HepG2 (cell line): ENCODE results near the gene SEC11A. TPM values are rescaled to one million over a fixed set of nuclear protein-coding genes. Genes with fewer than 3 reads are reported as not detected.

Experiments
- KIAA2018 ChIP-seq: sonication (generic); formaldehyde crosslinking; IDR thresholded peaks from 2 replicates; pipeline ENCODE4 v1.5.0; 2020; ENCODE audit warnings: mild to moderate bottlenecking, missing genetic modification reagents, borderline replicate concordance
- MAZ ChIP-seq, 2 experiments: sonication (generic) in 1 of 2; formaldehyde crosslinking in 1 of 2; IDR thresholded peaks; 2 replicates each; pipeline versions ENCODE4 v1.5.0 to v1.6.1; 2012 to 2020; ENCODE audit warnings: low read depth in 2 of 2, mild to moderate bottlenecking in 2 of 2, borderline replicate concordance in 1 of 2, improper control_type of control experiment in 1 of 2, low read length in 1 of 2, missing genetic modification reagents in 1 of 2, moderate library complexity in 1 of 2
- THAP9 ChIP-seq: sonication (generic); formaldehyde crosslinking; IDR thresholded peaks from 2 replicates; pipeline ENCODE4; 2020; ENCODE audit warnings: missing genetic modification reagents, mild to moderate bottlenecking, borderline replicate concordance
- TOPORS ChIP-seq: sonication (generic); formaldehyde crosslinking; IDR thresholded peaks from 2 replicates; pipeline ENCODE4 v1.8.0; 2023; ENCODE audit warnings: mild to moderate bottlenecking, missing genetic modification reagents
- ZBTB1 ChIP-seq: sonication (generic); formaldehyde crosslinking; IDR thresholded peaks from 2 replicates; pipeline ENCODE4 v1.4.0; 2020; ENCODE audit warnings: missing genetic modification reagents, borderline replicate concordance
- ZFP91 ChIP-seq: sonication (generic); formaldehyde crosslinking; IDR thresholded peaks from 2 replicates; pipeline ENCODE4 v1.9.0; 2022; ENCODE audit warnings: missing genetic modification reagents, mild to moderate bottlenecking, borderline replicate concordance
- ZNF792 ChIP-seq: IDR thresholded peaks from 2 replicates; pipeline ENCODE4 v1.6.1; 2016
- polyA plus RNA-seq, 8 experiments: library from polyadenylated mRNA; depleted of rRNA in 3 of 8; stranded (reverse) in 7 of 8; unstranded in 1 of 8; fragments of >200 nt; fragmentation: Illumina TruSeq in 4 of 8; extraction: Trizol in 4 of 8; gene quantifications; 2 replicates each; pipeline versions ENCODE4 v1.2.1 to v1.2.3, GENCODE V29; 2011 to 2016; ENCODE audit warnings: low read depth in 4 of 8, missing spikeins in 1 of 8, mixed read lengths in 1 of 8; ENCODE audit not compliant: insufficient read depth in 1 of 8
- total RNA-seq, 5 experiments: library from RNA; depleted of rRNA; stranded (reverse); fragments of >200 nt; fragmentation: Illumina TruSeq; extraction: Trizol; gene quantifications; 2 replicates each; pipeline ENCODE4 v1.2.3, GENCODE V29; 2016; ENCODE audit warnings: low read depth in 1 of 5
- TF ChIP-seq, protein P1 (sequence below): sonication (generic); formaldehyde crosslinking; IDR thresholded peaks from 2 replicates; pipeline ENCODE4 v1.8.0; 2022; ENCODE audit warnings: mild to moderate bottlenecking, missing genetic modification reagents, borderline replicate concordance
- TF ChIP-seq, protein P2 (sequence below): IDR thresholded peaks from 2 replicates; pipeline ENCODE4 v1.6.1; 2016; ENCODE audit warnings: missing compliant biosample characterization, missing genetic modification reagents, borderline replicate concordance

The SEC11A gene
- total and polyA plus RNA-seq, 2 of the 13 experiments (the other 11 are each of a cell fraction or from before 2014, with no cell fraction given), result 141 to 230 TPM

GRCh38 chr15:84747416-84748273, 31.7 kb upstream of the SEC11A start (continued):
- TF ChIP-seq ZNF792 (peak; percentile 59; the same call in 1 of the 2 replicates), MAZ (IDR thresholded peaks at IDR 0.05; ENCODE audit: borderline replicate concordance, low read depth, low read length) (no peak), MAZ (CRISPR knock-in tag; IDR thresholded peaks at IDR 0.05; ENCODE audit: low read depth) (peak; percentile 25; the same call in 1 of the 2 replicates), ZBTB1 (CRISPR knock-in tag) (no peak), THAP9 (CRISPR knock-in tag) (peak; percentile 75; the same call in 1 of the 2 replicates), KIAA2018 (CRISPR knock-in tag) (0 out of 2 replicates have a peak, but pooled peaks have one; percentile 44), ZFP91 (CRISPR knock-in tag) (peak; percentile 77; the same call in 1 of the 2 replicates), TOPORS (CRISPR knock-in tag) (peak; percentile 40; the same call in 1 of the 2 replicates)
- TF ChIP-seq, protein P1, sequence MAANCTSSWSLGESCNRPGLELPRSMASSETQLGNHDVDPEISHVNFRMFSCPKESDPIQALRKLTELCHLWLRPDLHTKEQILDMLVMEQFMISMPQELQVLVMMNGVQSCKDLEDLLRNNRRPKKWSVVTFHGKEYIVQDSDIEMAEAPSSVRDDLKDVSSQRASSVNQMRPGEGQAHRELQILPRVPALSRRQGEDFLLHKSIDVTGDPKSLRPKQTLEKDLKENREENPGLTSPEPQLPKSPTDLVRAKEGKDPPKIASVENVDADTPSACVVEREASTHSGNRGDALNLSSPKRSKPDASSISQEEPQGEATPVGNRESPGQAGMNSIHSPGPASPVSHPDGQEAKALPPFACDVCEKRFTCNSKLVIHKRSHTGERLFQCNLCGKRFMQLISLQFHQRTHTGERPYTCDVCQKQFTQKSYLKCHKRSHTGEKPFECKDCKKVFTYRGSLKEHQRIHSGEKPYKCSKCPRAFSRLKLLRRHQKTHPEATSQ (CRISPR knock-in tag), result no peak; the same call in 1 of the 2 replicates
- TF ChIP-seq, protein P2, sequence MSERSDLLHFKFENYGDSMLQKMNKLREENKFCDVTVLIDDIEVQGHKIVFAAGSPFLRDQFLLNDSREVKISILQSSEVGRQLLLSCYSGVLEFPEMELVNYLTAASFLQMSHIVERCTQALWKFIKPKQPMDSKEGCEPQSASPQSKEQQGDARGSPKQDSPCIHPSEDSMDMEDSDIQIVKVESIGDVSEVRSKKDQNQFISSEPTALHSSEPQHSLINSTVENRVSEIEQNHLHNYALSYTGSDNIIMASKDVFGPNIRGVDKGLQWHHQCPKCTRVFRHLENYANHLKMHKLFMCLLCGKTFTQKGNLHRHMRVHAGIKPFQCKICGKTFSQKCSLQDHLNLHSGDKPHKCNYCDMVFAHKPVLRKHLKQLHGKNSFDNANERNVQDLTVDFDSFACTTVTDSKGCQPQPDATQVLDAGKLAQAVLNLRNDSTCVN (CRISPR knock-in tag), result no peak
